HepG2 (cell line): ENCODE data around the gene PTPMT1. TPM values are rescaled to one million over a fixed set of nuclear protein-coding genes. Genes with fewer than 3 reads are reported as not detected.
A peak's percentile ranks its signal among the peaks of the same experiment; 100 is the strongest.

Experiments used
- BCL6 ChIP-seq: IDR thresholded peaks from 2 replicates; pipeline ENCODE4 v1.6.1; 2016; ENCODE audit warnings: missing genetic modification reagents, missing compliant biosample characterization
- CREB1 ChIP-seq, 2 experiments: fragments of 450-650 bp in 1 of 2; IDR thresholded peaks; 2 replicates each; pipeline ENCODE4 v1.6.1; 2016 to 2017; ENCODE audit warnings: control low read depth in 1 of 2, mild to moderate bottlenecking in 1 of 2, missing compliant biosample characterization in 1 of 2, missing genetic modification characterization in 1 of 2
- MATR3 ChIP-seq: sonication (generic); formaldehyde crosslinking; IDR thresholded peaks from 2 replicates; pipeline ENCODE4 v1.4.0; 2020; ENCODE audit warnings: missing genetic modification reagents
- MYC ChIP-seq: sonication (generic); formaldehyde crosslinking; IDR thresholded peaks from 2 replicates; pipeline ENCODE4 v1.9.0; 2021; ENCODE audit warnings: missing genetic modification reagents, borderline replicate concordance
- NONO ChIP-seq, 2 experiments: fragments of 450-650 bp in 1 of 2; sonication (generic) in 1 of 2; formaldehyde crosslinking in 1 of 2; IDR thresholded peaks in 1 of 2; conservative IDR thresholded peaks in 1 of 2; 2 replicates each; pipeline versions ENCODE4 v1.6.1 to v1.8.0; 2017 to 2022; ENCODE audit warnings: mild to moderate bottlenecking in 1 of 2, missing genetic modification reagents in 1 of 2, moderate library complexity in 1 of 2
- POLR2A ChIP-seq, 2 experiments: IDR thresholded peaks; 2 replicates each; pipeline ENCODE4 v1.6.1; 2011; ENCODE audit warnings: low read depth in 2 of 2, low read length in 2 of 2, mild to moderate bottlenecking in 1 of 2, moderate library complexity in 1 of 2; ENCODE audit not compliant: insufficient read depth in 1 of 2
- SP1 ChIP-seq, 2 experiments: fragments of 450-650 bp in 1 of 2; sonication (generic) in 1 of 2; formaldehyde crosslinking in 1 of 2; IDR thresholded peaks; 2 replicates each; pipeline versions ENCODE4 v1.4.0 to v1.6.1; 2016 to 2020; ENCODE audit warnings: missing genetic modification reagents in 1 of 2
- ZNF207 ChIP-seq: fragments of 450-650 bp; IDR thresholded peaks from 2 replicates; pipeline ENCODE4 v1.6.1; 2016; ENCODE audit warnings: antibody characterized with exemption, borderline replicate concordance
- ZNF317 ChIP-seq: sonication (generic); formaldehyde crosslinking; IDR thresholded peaks from 2 replicates; pipeline ENCODE4 v1.5.0; 2020; ENCODE audit warnings: mild to moderate bottlenecking, missing genetic modification reagents
- ZNF484 ChIP-seq: sonication (generic); formaldehyde crosslinking; IDR thresholded peaks from 2 replicates; pipeline ENCODE4 v1.5.1; 2020; ENCODE audit warnings: mild to moderate bottlenecking, low read depth, missing genetic modification reagents, borderline replicate concordance
- ZNF558 ChIP-seq: sonication (generic); formaldehyde crosslinking; IDR thresholded peaks from 2 replicates; pipeline ENCODE4 v1.9.0; 2022; ENCODE audit warnings: mild to moderate bottlenecking, missing genetic modification reagents, borderline replicate concordance
- ZNF749 ChIP-seq: sonication (generic); formaldehyde crosslinking; IDR thresholded peaks from 2 replicates; pipeline ENCODE4 v1.8.0; 2022; ENCODE audit warnings: mild to moderate bottlenecking, missing genetic modification reagents, moderate library complexity, borderline replicate concordance
- polyA plus RNA-seq, 8 experiments: library from polyadenylated mRNA; depleted of rRNA in 3 of 8; stranded (reverse) in 7 of 8; unstranded in 1 of 8; fragments of >200 nt; fragmentation: Illumina TruSeq in 4 of 8; extraction: Trizol in 4 of 8; gene quantifications; 2 replicates each; pipeline versions ENCODE4 v1.2.1 to v1.2.3, GENCODE V29; 2011 to 2016; ENCODE audit warnings: low read depth in 4 of 8, missing spikeins in 1 of 8, mixed read lengths in 1 of 8; ENCODE audit not compliant: insufficient read depth in 1 of 8
- total RNA-seq, 5 experiments: library from RNA; depleted of rRNA; stranded (reverse); fragments of >200 nt; fragmentation: Illumina TruSeq; extraction: Trizol; gene quantifications; 2 replicates each; pipeline ENCODE4 v1.2.3, GENCODE V29; 2016; ENCODE audit warnings: low read depth in 1 of 5
- TF ChIP-seq, protein P1 (sequence below): sonication (generic); formaldehyde crosslinking; IDR thresholded peaks from 2 replicates; pipeline ENCODE4 v1.5.0; 2020; ENCODE audit warnings: missing genetic modification reagents, mild to moderate bottlenecking, borderline replicate concordance
- TF ChIP-seq, protein P2 (sequence below): sonication (generic); formaldehyde crosslinking; IDR thresholded peaks from 2 replicates; pipeline ENCODE4 v1.8.0; 2022; ENCODE audit warnings: mild to moderate bottlenecking, missing genetic modification reagents, moderate library complexity
- TF ChIP-seq, protein P3 (sequence below): sonication (generic); formaldehyde crosslinking; IDR thresholded peaks from 2 replicates; pipeline ENCODE4 v1.4.0; 2020; ENCODE audit warnings: missing genetic modification reagents
- TF ChIP-seq, protein P4 (sequence below): sonication (generic); formaldehyde crosslinking; IDR thresholded peaks from 2 replicates; pipeline ENCODE4 v1.8.1; 2023; ENCODE audit warnings: mild to moderate bottlenecking, missing genetic modification reagents
- TF ChIP-seq, protein P5 (sequence below): sonication (generic); formaldehyde crosslinking; IDR thresholded peaks from 2 replicates; pipeline ENCODE4 v1.4.0; 2020; ENCODE audit warnings: missing genetic modification reagents, borderline replicate concordance
- TF ChIP-seq, protein P6 (sequence below): IDR thresholded peaks from 2 replicates; pipeline ENCODE4 v1.6.1; 2016; ENCODE audit warnings: mild to moderate bottlenecking, missing biosample characterization, missing genetic modification reagents
- TF ChIP-seq, protein P7 (sequence below): sonication (generic); formaldehyde crosslinking; IDR thresholded peaks from 2 replicates; pipeline ENCODE4 v1.8.0; 2022; ENCODE audit warnings: mild to moderate bottlenecking, missing genetic modification reagents, moderate library complexity

The PTPMT1 gene
- total and polyA plus RNA-seq, 2 of the 13 experiments (the other 11 are each of a cell fraction or from before 2014, with no cell fraction given) = 55.6 to 129 TPM

DNA sequence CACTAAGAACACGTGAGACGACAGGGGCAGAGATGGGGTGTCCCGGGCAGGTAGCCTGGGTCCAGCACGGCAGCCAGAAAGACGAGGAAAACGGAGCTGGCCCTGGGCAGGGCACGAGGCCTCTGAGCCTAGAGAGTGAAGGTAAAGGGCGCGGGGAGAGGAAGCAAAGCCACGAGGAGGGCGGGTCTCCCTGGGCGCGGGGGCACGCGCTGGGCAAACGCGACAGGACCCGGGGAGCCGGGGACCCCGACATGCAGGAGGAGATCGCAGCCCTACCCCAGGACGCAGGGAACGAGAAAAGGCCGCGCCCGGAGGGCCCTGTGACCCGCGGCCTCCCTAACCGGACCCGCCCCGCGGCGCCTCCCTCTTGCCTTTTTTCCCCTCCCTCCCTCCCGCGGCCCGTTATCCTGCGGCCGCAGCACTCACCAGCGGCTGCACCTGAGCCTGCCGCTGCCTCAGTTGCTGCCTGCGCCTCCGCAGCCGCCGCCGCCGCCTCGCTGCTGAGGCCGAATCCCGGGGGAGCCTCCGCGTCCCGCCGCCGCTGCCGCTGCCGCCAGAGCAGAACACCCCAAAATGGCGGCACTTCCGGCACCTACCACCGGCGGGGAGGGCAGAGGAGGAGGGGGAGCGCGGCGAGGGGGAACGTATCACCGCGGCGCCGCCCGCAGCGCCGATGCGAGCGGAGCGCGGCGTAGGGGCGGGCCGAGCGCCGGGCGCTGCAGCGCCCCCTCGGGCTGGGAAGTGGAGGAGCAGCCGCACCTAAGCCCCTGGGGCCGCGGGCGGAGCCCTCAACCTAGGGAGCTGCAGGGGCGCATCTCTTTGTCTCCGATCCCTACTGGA is 12.6 kb upstream of the PTPMT1 start, which contains the start of gene CELF1 (continued):
- peak; percentile 28; the same call in 1 of the 2 replicates for TF ChIP-seq CREB1 (IDR thresholded peaks at IDR 0.05)
- TF ChIP-seq CREB1 (CRISPR knock-in tag; IDR thresholded peaks at IDR 0.05) = no peak
- TF ChIP-seq MATR3 = no peak
- TF ChIP-seq, protein P1, sequence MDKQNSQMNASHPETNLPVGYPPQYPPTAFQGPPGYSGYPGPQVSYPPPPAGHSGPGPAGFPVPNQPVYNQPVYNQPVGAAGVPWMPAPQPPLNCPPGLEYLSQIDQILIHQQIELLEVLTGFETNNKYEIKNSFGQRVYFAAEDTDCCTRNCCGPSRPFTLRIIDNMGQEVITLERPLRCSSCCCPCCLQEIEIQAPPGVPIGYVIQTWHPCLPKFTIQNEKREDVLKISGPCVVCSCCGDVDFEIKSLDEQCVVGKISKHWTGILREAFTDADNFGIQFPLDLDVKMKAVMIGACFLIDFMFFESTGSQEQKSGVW (CRISPR knock-in tag) = no peak
- TF ChIP-seq, protein P2, sequence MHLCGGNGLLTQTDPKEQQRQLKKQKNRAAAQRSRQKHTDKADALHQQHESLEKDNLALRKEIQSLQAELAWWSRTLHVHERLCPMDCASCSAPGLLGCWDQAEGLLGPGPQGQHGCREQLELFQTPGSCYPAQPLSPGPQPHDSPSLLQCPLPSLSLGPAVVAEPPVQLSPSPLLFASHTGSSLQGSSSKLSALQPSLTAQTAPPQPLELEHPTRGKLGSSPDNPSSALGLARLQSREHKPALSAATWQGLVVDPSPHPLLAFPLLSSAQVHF = peak; percentile 38; the same call in 1 of the 2 replicates
- no peak for TF ChIP-seq ZNF484
- TF ChIP-seq, protein P3, sequence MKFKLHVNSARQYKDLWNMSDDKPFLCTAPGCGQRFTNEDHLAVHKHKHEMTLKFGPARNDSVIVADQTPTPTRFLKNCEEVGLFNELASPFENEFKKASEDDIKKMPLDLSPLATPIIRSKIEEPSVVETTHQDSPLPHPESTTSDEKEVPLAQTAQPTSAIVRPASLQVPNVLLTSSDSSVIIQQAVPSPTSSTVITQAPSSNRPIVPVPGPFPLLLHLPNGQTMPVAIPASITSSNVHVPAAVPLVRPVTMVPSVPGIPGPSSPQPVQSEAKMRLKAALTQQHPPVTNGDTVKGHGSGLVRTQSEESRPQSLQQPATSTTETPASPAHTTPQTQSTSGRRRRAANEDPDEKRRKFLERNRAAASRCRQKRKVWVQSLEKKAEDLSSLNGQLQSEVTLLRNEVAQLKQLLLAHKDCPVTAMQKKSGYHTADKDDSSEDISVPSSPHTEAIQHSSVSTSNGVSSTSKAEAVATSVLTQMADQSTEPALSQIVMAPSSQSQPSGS (CRISPR knock-in tag) = no peak
- no peak for TF ChIP-seq SP1 (IDR thresholded peaks at IDR 0.05)
- TF ChIP-seq SP1 (CRISPR knock-in tag; IDR thresholded peaks at IDR 0.05) = peak; percentile 26
- no peak for TF ChIP-seq ZNF749 (CRISPR knock-in tag)
- TF ChIP-seq ZNF317 (CRISPR knock-in tag) = peak; percentile 80; the same call in 1 of the 2 replicates
- peak; percentile 42 to 82; a peak in 3 of 4 replicates for TF ChIP-seq POLR2A (IDR thresholded peaks at IDR 0.05; ENCODE audit: insufficient read depth in 1 of 2, low read depth in 2 of 2, low read length in 2 of 2)
- TF ChIP-seq BCL6 (CRISPR knock-in tag) = 0 out of 2 replicates have a peak, but pooled peaks have one; percentile 7
- peak; percentile 51; the same call in 1 of the 2 replicates for TF ChIP-seq ZNF558 (CRISPR knock-in tag)
- TF ChIP-seq, protein P4, sequence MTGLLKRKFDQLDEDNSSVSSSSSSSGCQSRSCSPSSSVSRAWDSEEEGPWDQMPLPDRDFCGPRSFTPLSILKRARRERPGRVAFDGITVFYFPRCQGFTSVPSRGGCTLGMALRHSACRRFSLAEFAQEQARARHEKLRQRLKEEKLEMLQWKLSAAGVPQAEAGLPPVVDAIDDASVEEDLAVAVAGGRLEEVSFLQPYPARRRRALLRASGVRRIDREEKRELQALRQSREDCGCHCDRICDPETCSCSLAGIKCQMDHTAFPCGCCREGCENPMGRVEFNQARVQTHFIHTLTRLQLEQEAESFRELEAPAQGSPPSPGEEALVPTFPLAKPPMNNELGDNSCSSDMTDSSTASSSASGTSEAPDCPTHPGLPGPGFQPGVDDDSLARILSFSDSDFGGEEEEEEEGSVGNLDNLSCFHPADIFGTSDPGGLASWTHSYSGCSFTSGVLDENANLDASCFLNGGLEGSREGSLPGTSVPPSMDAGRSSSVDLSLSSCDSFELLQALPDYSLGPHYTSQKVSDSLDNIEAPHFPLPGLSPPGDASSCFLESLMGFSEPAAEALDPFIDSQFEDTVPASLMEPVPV (CRISPR knock-in tag) = peak; percentile 47; the same call in 1 of the 2 replicates
- peak; percentile 83 for TF ChIP-seq MYC (CRISPR knock-in tag)
- TF ChIP-seq, protein P5, sequence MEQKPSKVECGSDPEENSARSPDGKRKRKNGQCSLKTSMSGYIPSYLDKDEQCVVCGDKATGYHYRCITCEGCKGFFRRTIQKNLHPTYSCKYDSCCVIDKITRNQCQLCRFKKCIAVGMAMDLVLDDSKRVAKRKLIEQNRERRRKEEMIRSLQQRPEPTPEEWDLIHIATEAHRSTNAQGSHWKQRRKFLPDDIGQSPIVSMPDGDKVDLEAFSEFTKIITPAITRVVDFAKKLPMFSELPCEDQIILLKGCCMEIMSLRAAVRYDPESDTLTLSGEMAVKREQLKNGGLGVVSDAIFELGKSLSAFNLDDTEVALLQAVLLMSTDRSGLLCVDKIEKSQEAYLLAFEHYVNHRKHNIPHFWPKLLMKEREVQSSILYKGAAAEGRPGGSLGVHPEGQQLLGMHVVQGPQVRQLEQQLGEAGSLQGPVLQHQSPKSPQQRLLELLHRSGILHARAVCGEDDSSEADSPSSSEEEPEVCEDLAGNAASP (CRISPR knock-in tag) = peak; percentile 22; the same call in 1 of the 2 replicates
- TF ChIP-seq NONO (IDR thresholded peaks at IDR 0.05) = no peak
- TF ChIP-seq NONO (CRISPR knock-in tag; conservative IDR thresholded peaks at IDR 0.05) = peak; percentile 93
- TF ChIP-seq ZNF207 = no peak
- TF ChIP-seq, protein P6, sequence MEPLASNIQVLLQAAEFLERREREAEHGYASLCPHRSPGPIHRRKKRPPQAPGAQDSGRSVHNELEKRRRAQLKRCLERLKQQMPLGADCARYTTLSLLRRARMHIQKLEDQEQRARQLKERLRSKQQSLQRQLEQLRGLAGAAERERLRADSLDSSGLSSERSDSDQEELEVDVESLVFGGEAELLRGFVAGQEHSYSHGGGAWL (CRISPR knock-in tag) = 0 out of 2 replicates have a peak, but pooled peaks have one; percentile 37
- TF ChIP-seq, protein P7, sequence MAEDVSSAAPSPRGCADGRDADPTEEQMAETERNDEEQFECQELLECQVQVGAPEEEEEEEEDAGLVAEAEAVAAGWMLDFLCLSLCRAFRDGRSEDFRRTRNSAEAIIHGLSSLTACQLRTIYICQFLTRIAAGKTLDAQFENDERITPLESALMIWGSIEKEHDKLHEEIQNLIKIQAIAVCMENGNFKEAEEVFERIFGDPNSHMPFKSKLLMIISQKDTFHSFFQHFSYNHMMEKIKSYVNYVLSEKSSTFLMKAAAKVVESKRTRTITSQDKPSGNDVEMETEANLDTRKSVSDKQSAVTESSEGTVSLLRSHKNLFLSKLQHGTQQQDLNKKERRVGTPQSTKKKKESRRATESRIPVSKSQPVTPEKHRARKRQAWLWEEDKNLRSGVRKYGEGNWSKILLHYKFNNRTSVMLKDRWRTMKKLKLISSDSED (CRISPR knock-in tag) = no peak
